HTR-8/SVneo (cell line): ENCODE data around the gene CHST10.
"Not testable (repeated sequence)": the region's sequence is repeated elsewhere in the genome, so short reads cannot be mapped to it uniquely, and the experiment has no call there.

Experiments
- DNase-seq: peaks from one replicate; pipeline ENCODE4 v3.0.0; 2011; ENCODE audit warnings: low spot score, mixed read lengths; ENCODE audit not compliant: insufficient read length
- FAIRE-seq: peaks from 2 replicates; lab custom pipeline; 2011; peaks lifted over from hg19 to GRCh38; lab: Jason Lieb, UNC

CHST10 gene

DNA sequence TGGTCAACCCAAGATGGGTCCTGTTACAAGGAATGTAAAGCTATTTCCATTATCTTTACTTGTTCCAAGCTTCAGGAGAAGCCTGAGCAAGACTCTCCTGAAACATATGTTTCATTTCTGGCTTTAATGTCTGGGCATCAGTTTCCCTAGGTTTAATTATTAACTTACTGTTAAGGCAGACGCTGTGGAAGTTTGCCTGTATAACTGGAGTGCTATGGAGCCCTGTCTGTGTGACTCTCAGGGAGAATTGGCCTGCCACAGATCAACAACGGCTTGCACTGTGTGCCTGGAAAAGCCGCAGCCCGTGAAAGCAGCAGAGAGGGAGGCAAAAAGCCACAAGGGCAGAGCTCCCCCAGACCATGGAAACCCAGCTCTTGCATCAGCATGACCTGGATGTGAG, 73.0 kb downstream of the CHST10 start:
- DNase-seq (no peak), FAIRE-seq (no peak)

DNA sequence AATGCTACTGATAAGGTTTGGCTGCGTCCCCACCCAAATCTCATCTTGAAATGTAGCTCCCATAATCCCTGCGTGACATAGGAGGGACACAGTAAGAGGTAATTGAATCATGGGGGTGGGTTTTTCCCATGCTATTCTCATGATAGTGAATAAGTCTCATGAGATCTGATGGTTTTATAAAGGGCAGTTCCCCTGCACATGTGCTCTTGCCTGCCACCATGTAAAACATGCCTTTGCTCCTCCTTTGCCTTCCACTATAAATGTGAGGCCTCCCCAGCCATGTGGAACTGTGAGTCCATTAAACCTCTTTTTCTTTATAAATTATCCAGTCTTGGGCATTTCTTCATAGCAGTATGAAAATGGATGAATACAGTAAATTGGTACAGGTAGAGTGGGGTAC, 75.0 kb downstream of the CHST10 start:
- not testable (repeated sequence) for FAIRE-seq, DNase-seq
